CD1c-positive myeloid dendritic cell (primary cell): ENCODE measurements around the gene MXRA7.
A peak's percentile ranks its signal among the peaks of the same experiment; 100 is the strongest.

ENCODE experiments used
- DNase-seq: peaks from one replicate; pipeline ENCODE4 v3.0.0-alpha.2; 2016; ENCODE audit errors: extremely low spot score

MXRA7 gene

DNA sequence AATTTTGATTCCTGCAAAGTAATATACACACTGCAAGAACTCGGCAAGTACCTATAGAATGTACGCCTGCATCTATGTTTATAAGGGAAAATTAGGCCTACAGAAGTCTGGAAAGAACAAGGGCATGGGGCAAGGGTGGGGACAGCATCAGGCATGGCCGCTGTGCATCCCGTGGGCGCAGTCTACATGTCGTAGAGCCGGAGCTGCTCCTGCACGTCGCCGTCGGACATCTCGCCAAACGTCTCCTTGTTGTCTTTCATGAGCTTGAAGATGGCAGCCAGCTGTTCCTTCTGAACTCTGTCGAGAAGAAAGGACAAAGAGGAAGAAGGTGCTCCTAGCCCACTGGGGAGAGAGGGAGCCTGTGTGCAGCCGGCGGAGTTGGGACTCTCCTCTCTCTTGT lies 33.4 kb downstream of the MXRA7 start:
- DNase-seq, result no peak

DNA sequence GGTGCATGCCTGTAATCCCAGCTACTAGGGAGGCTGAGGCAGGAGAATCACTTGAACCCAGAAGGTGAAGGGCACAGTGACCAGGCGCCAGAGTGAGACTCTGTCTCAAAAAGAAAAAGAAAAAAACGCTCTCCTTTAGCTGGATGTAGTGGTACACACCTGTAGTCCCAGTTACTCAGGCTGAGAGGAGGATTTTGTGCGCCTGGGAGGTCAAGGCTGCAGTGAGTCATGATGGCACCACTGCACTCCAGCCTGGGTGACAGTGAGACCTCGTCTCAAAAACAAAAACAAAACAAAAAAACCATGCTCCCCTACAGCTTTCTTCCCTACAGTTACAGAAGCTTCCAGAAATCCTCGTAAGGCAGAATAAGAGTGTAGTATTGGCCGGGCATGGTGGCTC lies 34.1 kb downstream of the MXRA7 start:
- no peak for DNase-seq

DNA sequence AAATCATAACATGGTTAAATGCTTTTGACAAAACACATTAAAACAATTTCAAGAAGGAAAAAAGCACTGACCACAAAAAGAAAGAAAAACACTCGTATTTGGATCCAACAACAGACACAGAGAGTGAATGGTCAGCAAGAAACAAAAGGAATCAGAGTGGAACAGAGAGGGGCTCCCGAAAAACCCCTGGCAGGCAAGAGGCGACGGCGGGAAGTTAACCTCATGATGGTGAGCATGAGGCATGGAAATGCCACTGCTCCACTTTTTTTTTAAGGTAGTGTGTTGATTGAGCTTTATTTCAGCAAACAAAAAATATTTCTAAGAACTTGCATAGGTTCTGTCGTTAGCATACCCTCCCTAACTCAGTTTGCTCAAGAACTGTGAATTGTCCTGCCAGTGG lies 35.1 kb downstream of the MXRA7 start:
- DNase-seq, result no peak

DNA sequence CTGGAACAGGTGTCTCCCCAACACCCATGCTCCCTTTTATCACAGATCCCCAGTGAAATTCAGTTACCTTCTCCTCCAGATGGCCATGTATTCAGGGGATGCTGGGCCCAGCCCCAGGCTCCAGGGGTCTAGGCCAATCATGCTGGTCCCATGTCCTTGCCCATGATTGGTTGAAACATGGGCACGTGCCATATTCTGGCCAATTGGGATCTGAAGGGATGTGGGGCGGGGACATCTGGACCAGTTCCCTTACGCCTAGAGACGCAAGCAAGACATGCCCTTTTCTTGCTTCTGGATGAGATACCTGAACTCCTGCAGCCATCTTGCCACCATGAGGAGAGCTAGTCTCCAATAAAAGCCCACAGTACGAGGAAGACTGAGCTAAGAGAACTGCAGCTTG lies 36.2 kb downstream of the MXRA7 start:
- DNase-seq, result no peak

DNA sequence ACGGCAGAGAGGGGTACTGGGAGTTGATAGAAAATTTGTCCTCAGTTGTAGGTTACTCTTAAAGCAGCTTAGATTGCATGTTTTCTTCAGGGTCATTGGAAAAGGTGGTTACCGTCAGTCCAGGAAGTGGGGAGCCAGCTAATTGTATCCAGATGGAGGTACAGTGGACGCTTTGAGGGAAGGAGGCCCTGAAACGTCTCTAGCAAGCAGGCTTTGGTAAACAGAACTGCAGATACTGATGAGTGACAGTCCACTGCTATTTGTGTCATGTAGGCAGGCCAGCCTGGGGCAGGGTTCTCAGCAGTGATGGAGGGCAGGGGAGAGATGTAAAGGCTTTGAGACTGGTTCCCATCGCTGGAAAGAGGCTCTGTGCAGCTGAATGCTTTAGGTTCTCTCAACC lies 37.0 kb downstream of the MXRA7 start:
- DNase-seq, result no peak

DNA sequence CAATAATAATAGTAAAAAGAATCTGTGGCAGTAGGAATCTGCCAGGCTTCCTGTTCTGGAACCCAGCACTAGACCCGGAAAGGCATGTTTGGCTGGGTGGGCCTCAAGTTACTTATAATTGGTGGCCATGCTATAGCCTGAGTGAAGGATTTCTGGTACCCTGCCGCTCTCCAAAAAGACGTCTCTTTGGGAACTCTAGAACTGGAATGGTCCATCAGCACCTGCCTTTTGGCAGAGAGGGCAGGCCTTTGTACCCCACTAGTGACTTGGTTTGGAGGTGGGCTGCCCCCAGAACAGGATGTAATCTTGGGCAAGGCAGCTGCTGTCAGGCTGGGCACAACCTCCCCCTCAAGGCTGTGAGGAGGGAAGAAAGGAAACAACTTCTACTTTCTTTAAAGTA lies 37.9 kb downstream of the MXRA7 start:
- DNase-seq, result no peak

DNA sequence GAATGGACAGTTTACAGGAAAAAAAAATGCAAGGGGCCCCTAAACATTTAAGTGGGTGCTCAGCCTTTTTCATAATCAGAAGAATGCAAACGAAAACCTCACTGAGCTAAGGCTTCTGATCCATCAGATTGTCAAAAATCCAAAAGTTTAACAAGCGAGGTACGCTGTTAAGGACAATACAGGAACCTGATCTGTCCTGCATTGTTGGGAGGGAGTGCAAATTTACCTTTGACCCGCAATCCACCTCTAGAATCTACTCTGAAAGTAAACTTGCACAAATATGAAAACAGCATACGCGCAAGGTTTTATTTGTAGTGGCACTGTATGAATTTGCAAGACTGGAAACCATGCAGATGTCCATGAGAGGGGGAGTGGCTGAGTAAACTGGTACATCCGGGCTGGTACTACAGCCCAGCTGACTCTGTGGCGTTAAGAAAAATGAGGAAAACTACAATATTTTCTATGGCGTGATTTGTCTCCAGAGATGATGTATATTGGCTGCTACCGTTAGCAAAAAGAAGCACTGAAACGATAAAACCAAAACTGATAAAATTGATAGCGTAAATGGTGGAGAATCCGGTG lies 38.4 kb downstream of the MXRA7 start:
- no peak for DNase-seq

DNA sequence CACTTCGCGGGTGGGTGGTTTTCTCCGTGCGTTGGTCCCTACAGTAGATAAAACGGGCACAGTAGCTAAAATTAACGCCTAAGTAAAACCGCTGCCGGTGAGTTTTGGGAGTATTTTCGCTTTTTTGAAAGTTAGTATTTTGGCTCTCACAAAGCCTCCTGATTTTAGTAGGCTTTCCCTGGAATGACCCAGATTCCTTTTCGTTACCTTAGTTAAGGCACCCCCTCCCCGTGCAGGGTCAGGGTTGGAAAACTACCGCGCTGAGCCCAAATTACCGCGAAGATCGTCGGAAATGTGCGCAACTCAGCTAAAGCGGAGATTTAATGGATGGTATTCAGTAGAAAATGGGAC lies 38.9 kb downstream of the MXRA7 start:
- no peak for DNase-seq

DNA sequence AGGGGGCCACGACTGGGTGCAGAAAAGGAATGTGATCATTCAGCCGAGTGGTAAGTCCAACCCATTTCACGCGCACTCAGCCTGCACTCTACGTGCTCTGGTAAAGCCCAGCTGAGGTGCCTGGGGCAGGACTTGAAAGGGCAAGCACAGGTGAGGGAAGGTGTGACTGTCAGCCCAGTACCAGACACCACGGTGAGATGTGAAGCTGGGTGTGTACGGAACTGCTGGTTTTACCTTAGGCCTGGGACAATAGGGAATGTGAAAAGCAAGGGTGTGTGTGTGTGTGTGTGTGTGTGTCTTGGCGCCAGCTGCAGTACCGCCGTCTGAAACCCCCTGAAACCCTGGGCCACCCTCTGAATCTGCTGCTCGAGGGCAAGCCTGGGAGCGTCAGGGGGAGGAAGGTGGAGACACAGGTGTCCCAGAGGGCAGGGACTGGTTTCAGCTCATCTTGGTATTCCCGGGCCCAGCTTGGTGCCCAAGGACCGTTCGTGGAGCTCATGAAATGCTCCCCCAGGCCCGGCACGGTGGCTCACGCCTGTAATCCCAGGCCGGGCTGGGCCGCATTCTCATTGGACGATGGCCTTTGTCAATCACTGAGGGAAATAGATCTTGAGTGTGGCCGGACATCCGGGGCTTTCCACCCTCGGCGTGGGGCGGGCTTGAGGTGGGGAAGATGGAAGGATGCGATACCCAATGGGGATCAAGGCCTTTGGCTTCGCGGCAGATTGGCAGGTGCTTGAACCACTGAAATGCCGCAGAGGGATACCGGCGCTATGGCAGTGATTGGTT lies 39.4 kb downstream of the MXRA7 start:
- DNase-seq, result peak; percentile 100

DNA sequence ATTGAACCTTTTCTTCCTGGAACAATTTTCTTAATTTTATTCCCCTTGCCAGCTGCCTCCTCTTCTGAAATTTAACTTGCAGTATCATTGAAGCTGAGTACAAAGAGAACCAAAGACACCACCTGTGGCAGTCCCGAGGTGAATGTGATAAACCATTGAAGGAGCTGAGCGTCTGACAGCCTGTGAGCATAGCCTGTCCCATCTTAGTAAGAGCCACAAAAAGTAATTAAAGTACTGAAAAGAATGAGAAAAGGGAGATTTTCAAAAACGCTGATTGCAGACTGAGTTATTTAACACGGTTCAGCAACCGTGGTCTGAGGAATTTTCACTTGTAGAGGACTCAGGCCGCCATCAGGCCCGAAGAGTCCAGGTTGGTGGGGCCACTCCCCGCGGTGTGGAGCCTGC lies 40.0 kb downstream of the MXRA7 start:
- no peak for DNase-seq

DNA sequence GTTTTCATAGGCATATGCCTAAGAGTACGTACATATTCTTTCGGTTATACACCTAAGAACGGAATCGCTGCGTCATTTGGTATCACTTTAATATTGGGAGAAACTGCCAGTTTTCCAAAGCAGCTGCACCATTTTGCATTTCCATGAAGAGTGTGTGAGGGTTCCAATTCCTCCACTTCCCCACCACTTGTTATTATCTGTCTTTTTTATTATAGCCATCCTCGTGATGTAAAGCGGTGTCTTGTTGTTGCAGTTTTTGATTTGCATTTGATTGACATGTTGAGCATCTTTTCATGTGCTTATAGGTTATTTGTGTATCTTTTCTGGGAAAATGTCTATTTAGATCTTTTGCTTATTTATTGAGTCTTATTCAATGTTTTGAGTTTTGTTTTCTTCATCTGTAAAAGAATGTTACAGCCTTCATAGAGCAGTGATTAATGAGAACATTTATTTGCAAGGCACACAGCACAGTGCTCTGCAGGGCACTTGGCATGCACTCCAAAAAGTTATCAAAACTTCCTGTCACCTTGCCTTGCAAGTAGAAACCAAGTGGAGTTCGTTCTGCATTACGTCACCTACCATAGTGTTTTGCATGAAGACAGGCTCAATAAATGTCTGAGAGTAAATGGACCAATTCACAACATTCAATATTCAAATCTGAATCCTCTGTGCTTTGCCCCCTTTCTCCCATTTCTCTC lies 40.6 kb downstream of the MXRA7 start:
- DNase-seq, result no peak

DNA sequence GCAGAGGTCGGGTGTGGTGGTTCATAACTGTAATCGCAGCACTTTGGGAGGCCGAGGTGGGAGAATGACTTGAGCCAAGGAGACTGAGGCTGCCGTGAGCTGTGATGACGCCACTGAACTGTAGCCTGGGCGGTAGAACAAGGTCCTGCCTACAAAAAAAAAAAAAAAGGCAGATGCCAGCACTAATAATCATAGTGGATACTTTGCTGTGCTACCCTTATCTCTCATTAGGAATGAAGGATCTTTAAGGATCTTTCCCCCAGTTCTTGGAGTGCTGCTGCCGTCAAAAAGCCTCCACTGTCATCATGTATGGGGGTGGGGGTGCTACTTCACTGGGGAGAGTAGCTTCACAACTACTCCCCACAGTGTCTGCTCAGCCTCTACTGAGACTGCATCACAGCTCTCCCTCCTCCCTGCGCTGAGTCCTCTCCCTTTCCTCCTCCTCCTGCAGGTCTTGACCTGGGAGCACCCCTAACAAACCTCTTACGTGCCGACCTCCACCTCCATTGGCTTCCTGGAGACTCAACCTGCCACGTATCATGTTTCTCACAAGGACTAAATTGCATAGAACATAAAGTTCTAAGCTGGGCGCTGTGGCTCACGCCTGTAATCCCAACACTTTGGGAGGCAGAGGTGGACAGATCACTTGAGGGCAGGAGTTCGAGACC lies 42.8 kb downstream of the MXRA7 start:
- DNase-seq, result no peak

DNA sequence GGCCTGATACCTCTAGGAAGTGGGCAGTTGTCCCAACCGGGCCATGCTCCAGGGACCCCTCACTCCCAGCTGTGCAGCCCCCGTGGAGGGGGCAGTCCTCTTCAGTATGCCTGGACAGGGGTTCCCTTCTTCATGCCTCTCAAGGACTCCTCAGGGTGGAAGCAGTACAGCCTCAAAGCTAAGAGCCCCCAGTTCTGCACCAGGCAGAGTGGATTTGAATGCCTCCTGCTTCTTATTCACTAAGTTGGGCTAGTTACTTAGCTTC lies 43.3 kb downstream of the MXRA7 start:
- no peak for DNase-seq

DNA sequence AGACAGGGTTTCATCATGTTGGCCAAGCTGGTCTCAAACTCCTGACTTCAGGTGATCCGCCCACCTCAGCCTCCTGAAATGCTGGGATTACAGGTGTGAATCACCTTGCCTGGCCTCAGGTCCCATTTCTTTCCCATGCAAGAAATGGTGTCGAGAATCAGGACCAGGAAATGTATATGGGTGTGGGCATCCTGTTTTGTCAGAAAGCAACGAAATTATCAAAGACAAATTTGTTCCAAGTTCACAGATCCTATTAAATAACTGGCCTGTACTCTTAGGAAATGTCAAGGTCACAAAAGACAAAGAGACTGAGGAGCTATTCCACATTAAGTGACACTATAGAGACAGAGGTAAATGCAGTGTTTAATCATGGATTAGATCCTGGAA lies 50.1 kb downstream of the MXRA7 start:
- no peak for DNase-seq

DNA sequence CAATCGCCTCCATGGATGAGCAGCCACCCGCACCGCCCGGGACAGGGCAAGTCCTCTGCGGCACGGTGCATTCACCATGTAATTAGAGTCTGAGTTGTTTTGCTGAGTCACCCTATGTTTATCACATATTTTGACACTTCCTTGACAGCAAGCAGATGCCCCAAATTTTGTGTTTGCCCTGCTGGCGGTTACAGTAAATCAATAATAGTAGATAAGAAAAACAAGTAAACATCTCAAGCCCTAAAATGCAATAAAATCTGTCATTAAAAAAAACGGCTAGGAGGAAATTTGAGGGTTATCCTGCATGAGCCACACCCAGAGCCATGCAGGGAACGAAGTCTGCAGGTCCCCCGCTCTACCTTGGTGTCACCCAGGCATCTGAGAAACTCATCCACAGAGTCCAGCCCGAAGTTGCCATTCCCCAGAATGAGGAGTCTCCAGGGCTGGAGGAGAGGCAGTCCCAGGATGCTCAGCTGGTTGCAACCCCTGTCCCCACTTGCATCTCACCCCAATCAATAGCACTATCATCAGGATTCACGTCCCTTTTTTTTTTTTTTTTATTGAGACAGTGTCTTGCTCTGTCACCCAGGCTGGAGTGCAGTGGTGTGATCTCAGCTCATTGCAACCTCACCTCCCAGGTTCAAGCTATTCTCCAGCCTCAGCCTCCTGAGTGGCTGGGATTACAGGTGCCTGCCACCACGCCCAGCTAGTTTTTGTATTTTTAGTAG lies 50.7 kb downstream of the MXRA7 start:
- DNase-seq, result peak; percentile 34

DNA sequence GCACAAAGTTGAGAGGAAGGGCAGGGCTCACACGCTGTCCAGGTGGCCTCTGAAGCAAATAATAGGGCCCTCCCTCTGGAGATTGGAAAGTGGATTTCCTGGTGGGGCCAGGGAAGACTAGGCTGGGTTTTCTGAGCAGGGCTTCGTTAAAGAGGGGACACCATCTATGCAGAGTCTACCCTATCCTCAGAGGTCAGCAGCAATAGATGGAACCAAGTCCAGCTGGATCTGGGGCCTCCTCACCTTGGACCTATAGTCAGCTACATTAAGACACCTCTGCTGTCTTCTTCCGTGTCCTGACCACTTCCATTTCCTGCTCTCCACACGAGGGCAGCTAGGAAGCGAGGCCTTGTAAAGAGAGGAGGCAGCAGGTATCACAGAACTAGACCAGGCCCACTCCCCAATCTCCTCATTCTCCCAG lies 52.5 kb downstream of the MXRA7 start:
- DNase-seq, result no peak

DNA sequence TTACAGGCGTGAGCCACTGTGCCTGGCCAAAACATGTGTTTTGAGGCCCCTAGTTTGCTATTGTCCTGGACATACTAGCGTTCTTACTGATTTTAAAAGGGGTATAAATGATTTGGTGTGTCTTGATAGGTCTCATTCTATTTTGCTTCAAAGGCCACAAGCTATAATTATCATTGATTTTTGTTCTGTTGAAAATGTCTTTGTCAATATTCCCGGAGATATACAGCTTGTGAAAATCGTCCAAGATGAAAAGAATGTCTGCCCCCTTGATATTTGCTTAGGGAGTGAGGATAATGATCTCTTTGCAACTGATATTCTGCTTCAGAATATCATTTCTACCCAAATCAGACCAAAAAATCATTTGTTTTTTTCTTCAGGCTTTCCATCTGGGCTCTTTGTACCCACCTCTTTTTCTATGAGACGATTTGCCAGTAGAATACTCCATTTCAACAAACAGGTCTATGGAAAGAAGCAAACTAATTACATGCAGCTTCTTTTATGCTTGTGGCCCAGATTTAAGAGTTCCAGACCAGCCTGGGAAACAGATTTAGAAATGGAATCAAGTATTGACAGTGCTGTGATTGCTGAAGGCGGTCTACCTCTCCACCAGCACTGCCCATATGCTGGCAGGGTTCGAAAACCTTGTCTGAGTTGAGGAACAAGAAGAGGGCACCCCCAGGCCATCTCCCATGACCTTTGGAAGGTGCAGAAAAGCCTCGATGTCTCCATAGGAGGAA lies 53.1 kb downstream of the MXRA7 start:
- DNase-seq, result no peak

DNA sequence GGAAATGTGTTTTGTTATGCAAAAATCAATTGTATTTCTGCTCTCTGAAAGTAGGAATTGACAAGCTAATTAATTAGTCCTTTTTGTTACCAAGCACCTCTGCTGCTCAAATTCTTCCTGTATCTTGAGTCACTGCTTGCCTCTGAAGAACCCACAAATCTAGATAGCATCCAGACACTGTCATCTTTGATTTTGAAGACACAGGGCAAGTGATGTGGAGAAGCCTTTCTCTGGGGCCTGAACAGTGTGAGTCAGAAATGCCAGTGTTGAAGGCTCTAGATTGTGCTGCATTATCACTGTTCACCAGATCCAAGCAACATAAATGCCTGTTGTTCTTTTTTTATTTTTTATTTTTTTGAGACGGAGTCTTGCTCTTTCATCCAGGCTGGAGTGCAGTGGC lies 56.4 kb downstream of the MXRA7 start:
- no peak for DNase-seq

DNA sequence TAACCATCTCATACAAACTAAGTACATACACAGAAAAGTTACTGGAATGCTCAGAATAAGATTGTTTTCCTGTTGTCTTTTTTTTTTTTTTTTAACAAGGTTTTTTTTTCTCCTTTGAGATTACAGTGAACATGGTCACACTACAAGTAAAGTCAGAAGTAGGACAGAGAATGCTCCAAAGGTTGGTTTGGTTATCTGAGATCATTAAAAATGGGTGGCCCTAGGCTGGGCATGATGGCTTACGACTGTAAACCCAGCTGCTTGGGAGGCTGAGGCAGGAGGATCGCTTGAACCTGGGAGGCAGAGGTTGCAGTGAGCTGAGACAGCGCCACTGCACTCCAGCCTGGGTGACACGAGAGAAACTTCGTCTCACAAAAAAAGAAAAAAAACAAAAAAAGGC lies 60.3 kb downstream of the MXRA7 start:
- no peak for DNase-seq

DNA sequence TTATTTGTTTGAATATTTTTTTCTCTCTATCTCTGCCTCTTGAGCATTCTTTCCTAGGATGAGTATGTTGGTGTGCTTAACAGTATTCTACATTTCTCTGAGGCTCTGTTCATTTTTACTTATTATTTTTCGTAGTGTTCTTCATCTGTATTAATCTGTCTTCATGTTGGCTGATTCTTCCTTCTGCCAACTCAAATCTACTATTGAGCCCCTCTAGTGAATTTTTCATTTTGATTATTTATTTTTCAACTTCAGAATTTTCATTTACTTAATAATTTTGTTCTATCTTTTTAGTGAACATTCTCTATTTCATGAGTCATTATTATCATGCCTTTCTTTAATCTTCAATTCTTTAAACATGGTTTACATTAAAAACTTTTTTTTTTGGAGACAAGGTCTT lies 64.1 kb downstream of the MXRA7 start:
- no peak for DNase-seq

DNA sequence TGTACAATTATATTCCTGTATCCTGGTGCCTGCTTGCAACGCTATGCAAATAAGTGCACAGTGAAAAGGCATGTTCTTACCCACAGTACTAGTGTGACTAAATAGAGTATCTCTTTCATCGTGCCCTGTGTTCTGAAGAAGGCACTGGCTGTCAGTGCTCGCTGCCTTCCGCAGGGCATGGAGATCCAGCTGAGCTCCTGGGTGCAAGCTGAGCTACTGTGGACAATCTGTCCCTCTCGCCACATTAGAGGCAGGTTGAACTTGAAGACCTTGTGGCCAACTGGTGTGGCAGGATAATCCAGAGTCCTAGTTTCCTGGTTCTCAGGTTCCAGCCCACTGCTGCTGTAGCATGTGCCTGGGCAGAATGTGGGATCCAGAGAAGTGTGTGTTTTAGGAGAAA lies 65.3 kb downstream of the MXRA7 start:
- no peak for DNase-seq

DNA sequence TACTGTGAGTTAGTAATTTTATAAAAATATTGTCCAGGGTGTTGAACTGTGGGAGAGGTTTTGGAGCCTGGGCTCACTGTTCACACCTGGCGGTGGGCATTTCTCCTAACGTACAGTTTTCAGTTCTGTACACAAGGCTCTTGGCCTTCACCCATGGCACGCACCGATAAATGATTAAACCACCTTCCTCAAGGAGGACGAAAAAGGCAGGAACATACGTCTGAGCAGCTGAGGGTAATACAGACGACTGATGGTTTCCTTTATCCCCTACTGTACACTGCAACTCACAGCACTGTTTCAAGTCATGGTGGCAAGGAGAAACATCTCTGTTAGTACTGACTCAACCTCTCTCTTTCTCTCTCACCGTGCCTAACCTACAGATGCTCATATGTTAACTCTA lies 65.8 kb downstream of the MXRA7 start:
- DNase-seq, result no peak
